ENCODE results near the gene LRFN2.

The LRFN2 gene

GRCh38 chr6:40355066-40355465, 232.1 kb downstream of the LRFN2 start:
- H3K4me1 Mint-ChIP-seq (ENCODE audit: low read depth): peaks cover 6% of the 10 kb centered on the region
- no peak overlapping the region for H3K27ac Mint-ChIP-seq
- no peaks in the 10 kb centered on the region for H3K36me3 Mint-ChIP-seq (ENCODE audit: low read depth)
- no peaks in the 10 kb centered on the region for H3K9me3 Mint-ChIP-seq
- H3K4me3 Mint-ChIP-seq: no peak overlapping the region
- H3K27me3 Mint-ChIP-seq: peaks cover 8% of the 10 kb centered on the region

GRCh38 chr6:40353967-40354452, 233.2 kb downstream of the LRFN2 start:
- Mint-ChIP-seq H3K36me3 (ENCODE audit: low read depth) (no peaks in the 10 kb centered on the region), H3K9me3 (no peaks in the 10 kb centered on the region), H3K27ac (no peak overlapping the region), H3K27me3 (peaks cover under 1% of the 10 kb centered on the region), H3K4me1 (ENCODE audit: low read depth) (peaks cover 6% of the 10 kb centered on the region), H3K4me3 (no peak overlapping the region)

- no peak overlapping the region for H3K4me3 Mint-ChIP-seq
- H3K4me1 Mint-ChIP-seq (ENCODE audit: low read depth): peaks cover 6% of the 10 kb centered on the region
- no peaks in the 10 kb centered on the region for H3K36me3 Mint-ChIP-seq (ENCODE audit: low read depth)
- H3K27ac Mint-ChIP-seq: no peak overlapping the region
- no peaks in the 10 kb centered on the region for H3K9me3 Mint-ChIP-seq
- no peaks in the 10 kb centered on the region for H3K27me3 Mint-ChIP-seq
Measured at GRCh38 chr6:40353197-40353966, 233.8 kb downstream of the LRFN2 start.

GRCh38 chr6:40352527-40353170, 234.5 kb downstream of the LRFN2 start:
- H3K27ac Mint-ChIP-seq: no peak overlapping the region
- no peaks in the 10 kb centered on the region for H3K27me3 Mint-ChIP-seq
- H3K4me1 Mint-ChIP-seq (ENCODE audit: low read depth): peaks cover 6% of the 10 kb centered on the region
- H3K36me3 Mint-ChIP-seq (ENCODE audit: low read depth): no peaks in the 10 kb centered on the region
- no peak overlapping the region for H3K4me3 Mint-ChIP-seq
- no peaks in the 10 kb centered on the region for H3K9me3 Mint-ChIP-seq

- Mint-ChIP-seq H3K9me3 (no peaks in the 10 kb centered on the region), H3K4me3 (no peak overlapping the region), H3K4me1 (ENCODE audit: low read depth) (peaks cover 6% of the 10 kb centered on the region), H3K36me3 (ENCODE audit: low read depth) (no peaks in the 10 kb centered on the region), H3K27me3 (no peaks in the 10 kb centered on the region), H3K27ac (no peak overlapping the region)
Measured at GRCh38 chr6:40352006-40352405, 235.2 kb downstream of the LRFN2 start.

- Mint-ChIP-seq H3K9me3 (no peaks in the 10 kb centered on the region), H3K4me1 (ENCODE audit: low read depth) (no peaks in the 10 kb centered on the region), H3K27me3 (no peaks in the 10 kb centered on the region), H3K27ac (no peak overlapping the region), H3K4me3 (no peak overlapping the region), H3K36me3 (ENCODE audit: low read depth) (no peaks in the 10 kb centered on the region)
Measured at GRCh38 chr6:40350747-40351217, 236.4 kb downstream of the LRFN2 start.

- no peaks in the 10 kb centered on the region for H3K4me1 Mint-ChIP-seq (ENCODE audit: low read depth)
- no peak overlapping the region for H3K4me3 Mint-ChIP-seq
- H3K36me3 Mint-ChIP-seq (ENCODE audit: low read depth): no peaks in the 10 kb centered on the region
- no peaks in the 10 kb centered on the region for H3K9me3 Mint-ChIP-seq
- no peaks in the 10 kb centered on the region for H3K27me3 Mint-ChIP-seq
- no peak overlapping the region for H3K27ac Mint-ChIP-seq
Measured at GRCh38 chr6:40349901-40350746, 237.0 kb downstream of the LRFN2 start.

GRCh38 chr6:40349123-40349900, 237.9 kb downstream of the LRFN2 start:
- H3K27me3 Mint-ChIP-seq: no peaks in the 10 kb centered on the region
- H3K9me3 Mint-ChIP-seq: no peaks in the 10 kb centered on the region
- no peak overlapping the region for H3K27ac Mint-ChIP-seq
- H3K4me1 Mint-ChIP-seq (ENCODE audit: low read depth): no peaks in the 10 kb centered on the region
- no peak overlapping the region for H3K4me3 Mint-ChIP-seq
- no peaks in the 10 kb centered on the region for H3K36me3 Mint-ChIP-seq (ENCODE audit: low read depth)

- no peak overlapping the region for H3K27ac Mint-ChIP-seq
- no peaks in the 10 kb centered on the region for H3K4me1 Mint-ChIP-seq (ENCODE audit: low read depth)
- no peaks in the 10 kb centered on the region for H3K9me3 Mint-ChIP-seq
- H3K36me3 Mint-ChIP-seq (ENCODE audit: low read depth): no peaks in the 10 kb centered on the region
- H3K4me3 Mint-ChIP-seq: no peak overlapping the region
- H3K27me3 Mint-ChIP-seq: no peaks in the 10 kb centered on the region
Measured at GRCh38 chr6:40348591-40348990, 238.6 kb downstream of the LRFN2 start.

GRCh38 chr6:40347571-40348011, 239.6 kb downstream of the LRFN2 start:
- Mint-ChIP-seq H3K36me3 (ENCODE audit: low read depth) (no peaks in the 10 kb centered on the region), H3K27ac (no peak overlapping the region), H3K9me3 (no peaks in the 10 kb centered on the region), H3K4me3 (no peak overlapping the region), H3K4me1 (ENCODE audit: low read depth) (no peaks in the 10 kb centered on the region), H3K27me3 (no peaks in the 10 kb centered on the region)

GRCh38 chr6:40346246-40346645, 240.9 kb downstream of the LRFN2 start:
- no peak overlapping the region for H3K4me3 Mint-ChIP-seq

GRCh38 chr6:40344566-40345167, 242.5 kb downstream of the LRFN2 start:
- no peak overlapping the region for H3K27ac Mint-ChIP-seq
- no peaks in the 10 kb centered on the region for H3K4me1 Mint-ChIP-seq (ENCODE audit: low read depth)
- H3K4me3 Mint-ChIP-seq: no peak overlapping the region
- H3K9me3 Mint-ChIP-seq: no peaks in the 10 kb centered on the region
- H3K36me3 Mint-ChIP-seq (ENCODE audit: low read depth): no peaks in the 10 kb centered on the region
- no peaks in the 10 kb centered on the region for H3K27me3 Mint-ChIP-seq

More at GRCh38 chr6:40346246-40346645, 240.9 kb downstream of the LRFN2 start:
- H3K36me3 Mint-ChIP-seq (ENCODE audit: low read depth): no peaks in the 10 kb centered on the region
- no peaks in the 10 kb centered on the region for H3K4me1 Mint-ChIP-seq (ENCODE audit: low read depth)
- H3K27ac Mint-ChIP-seq: no peak overlapping the region
- no peaks in the 10 kb centered on the region for H3K27me3 Mint-ChIP-seq
- no peaks in the 10 kb centered on the region for H3K9me3 Mint-ChIP-seq

GRCh38 chr6:40343877-40344565, 243.1 kb downstream of the LRFN2 start:
- no peak overlapping the region for H3K27ac Mint-ChIP-seq
- no peak overlapping the region for H3K4me3 Mint-ChIP-seq
- H3K4me1 Mint-ChIP-seq (ENCODE audit: low read depth): no peaks in the 10 kb centered on the region
- H3K9me3 Mint-ChIP-seq: no peaks in the 10 kb centered on the region
- H3K27me3 Mint-ChIP-seq: no peaks in the 10 kb centered on the region
- no peaks in the 10 kb centered on the region for H3K36me3 Mint-ChIP-seq (ENCODE audit: low read depth)
